Measurements from ENCODE around the gene DCPS. TPM values are rescaled to one million over a fixed set of nuclear protein-coding genes. Genes with fewer than 3 reads are reported as not detected.

Gene DCPS
- total RNA-seq, 1 experiment from 2014 or later: 26.2 TPM

DNA sequence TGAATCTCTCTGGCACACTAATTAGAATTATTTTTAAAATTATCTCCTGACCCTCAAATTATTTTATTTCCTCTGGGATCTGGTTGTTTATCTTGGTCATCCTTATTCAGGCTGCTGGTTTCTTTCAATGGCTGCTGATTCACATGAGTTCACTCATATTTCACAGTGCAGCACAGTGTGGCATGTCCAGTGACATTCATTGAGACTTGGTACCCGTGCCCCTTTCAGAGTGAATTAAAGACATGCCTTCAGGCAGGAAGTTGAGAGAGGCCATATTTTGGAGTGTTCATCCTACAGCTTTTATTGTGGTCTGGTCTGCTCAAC lies 13.5 kb downstream of the DCPS start:
- Mint-ChIP-seq H3K27me3 (ENCODE audit: low read depth) (no peaks in the 10 kb centered on the region), H3K36me3 (peaks cover 23% of the 10 kb centered on the region), H3K4me3 (no peak overlapping the region), H3K27ac (no peak overlapping the region), H3K9me3 (peaks cover 5% of the 10 kb centered on the region; the same call in 1 of the 2 replicates), H3K4me1 (no peaks in the 10 kb centered on the region)
- DNase-seq (ENCODE audit: low spot score): no peak
- ChIA-PET POLR2A (no interaction called here), CTCF (no interaction called here)
- no peak for ATAC-seq
- TF ChIP-seq JUN (CRISPR knock-in tag; IDR thresholded peaks at IDR 0.05): no peak
- no peak for TF ChIP-seq FOXK1 (CRISPR knock-in tag; IDR thresholded peaks at IDR 0.05)
- no peak for TF ChIP-seq RELA (CRISPR knock-in tag; IDR thresholded peaks at IDR 0.05; ENCODE audit: borderline replicate concordance)
- no peak for TF ChIP-seq ZNF219 (CRISPR knock-in tag; IDR thresholded peaks at IDR 0.05; ENCODE audit: borderline replicate concordance)
- TF ChIP-seq ETV6 (CRISPR knock-in tag; IDR thresholded peaks at IDR 0.05): no peak
- no peak for TF ChIP-seq GABPB1 (CRISPR knock-in tag; IDR thresholded peaks at IDR 0.05)
- no peak for TF ChIP-seq ZNF263 (CRISPR knock-in tag; IDR thresholded peaks at IDR 0.05; ENCODE audit: low read depth)
- TF ChIP-seq, protein P1, sequence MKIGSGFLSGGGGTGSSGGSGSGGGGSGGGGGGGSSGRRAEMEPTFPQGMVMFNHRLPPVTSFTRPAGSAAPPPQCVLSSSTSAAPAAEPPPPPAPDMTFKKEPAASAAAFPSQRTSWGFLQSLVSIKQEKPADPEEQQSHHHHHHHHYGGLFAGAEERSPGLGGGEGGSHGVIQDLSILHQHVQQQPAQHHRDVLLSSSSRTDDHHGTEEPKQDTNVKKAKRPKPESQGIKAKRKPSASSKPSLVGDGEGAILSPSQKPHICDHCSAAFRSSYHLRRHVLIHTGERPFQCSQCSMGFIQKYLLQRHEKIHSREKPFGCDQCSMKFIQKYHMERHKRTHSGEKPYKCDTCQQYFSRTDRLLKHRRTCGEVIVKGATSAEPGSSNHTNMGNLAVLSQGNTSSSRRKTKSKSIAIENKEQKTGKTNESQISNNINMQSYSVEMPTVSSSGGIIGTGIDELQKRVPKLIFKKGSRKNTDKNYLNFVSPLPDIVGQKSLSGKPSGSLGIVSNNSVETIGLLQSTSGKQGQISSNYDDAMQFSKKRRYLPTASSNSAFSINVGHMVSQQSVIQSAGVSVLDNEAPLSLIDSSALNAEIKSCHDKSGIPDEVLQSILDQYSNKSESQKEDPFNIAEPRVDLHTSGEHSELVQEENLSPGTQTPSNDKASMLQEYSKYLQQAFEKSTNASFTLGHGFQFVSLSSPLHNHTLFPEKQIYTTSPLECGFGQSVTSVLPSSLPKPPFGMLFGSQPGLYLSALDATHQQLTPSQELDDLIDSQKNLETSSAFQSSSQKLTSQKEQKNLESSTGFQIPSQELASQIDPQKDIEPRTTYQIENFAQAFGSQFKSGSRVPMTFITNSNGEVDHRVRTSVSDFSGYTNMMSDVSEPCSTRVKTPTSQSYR (CRISPR knock-in tag; IDR thresholded peaks at IDR 0.05): no peak
- TF ChIP-seq, protein P2, sequence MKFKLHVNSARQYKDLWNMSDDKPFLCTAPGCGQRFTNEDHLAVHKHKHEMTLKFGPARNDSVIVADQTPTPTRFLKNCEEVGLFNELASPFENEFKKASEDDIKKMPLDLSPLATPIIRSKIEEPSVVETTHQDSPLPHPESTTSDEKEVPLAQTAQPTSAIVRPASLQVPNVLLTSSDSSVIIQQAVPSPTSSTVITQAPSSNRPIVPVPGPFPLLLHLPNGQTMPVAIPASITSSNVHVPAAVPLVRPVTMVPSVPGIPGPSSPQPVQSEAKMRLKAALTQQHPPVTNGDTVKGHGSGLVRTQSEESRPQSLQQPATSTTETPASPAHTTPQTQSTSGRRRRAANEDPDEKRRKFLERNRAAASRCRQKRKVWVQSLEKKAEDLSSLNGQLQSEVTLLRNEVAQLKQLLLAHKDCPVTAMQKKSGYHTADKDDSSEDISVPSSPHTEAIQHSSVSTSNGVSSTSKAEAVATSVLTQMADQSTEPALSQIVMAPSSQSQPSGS (CRISPR knock-in tag; IDR thresholded peaks at IDR 0.05; ENCODE audit: borderline replicate concordance, low read depth): no peak
- TF ChIP-seq, protein P3, sequence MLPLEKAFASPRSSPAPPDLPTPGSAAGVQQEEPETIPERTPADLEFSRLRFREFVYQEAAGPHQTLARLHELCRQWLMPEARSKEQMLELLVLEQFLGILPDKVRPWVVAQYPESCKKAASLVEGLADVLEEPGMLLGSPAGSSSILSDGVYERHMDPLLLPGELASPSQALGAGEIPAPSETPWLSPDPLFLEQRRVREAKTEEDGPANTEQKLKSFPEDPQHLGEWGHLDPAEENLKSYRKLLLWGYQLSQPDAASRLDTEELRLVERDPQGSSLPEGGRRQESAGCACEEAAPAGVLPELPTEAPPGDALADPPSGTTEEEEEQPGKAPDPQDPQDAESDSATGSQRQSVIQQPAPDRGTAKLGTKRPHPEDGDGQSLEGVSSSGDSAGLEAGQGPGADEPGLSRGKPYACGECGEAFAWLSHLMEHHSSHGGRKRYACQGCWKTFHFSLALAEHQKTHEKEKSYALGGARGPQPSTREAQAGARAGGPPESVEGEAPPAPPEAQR (CRISPR knock-in tag; IDR thresholded peaks at IDR 0.05): no peak
- no peak for TF ChIP-seq RORB (CRISPR knock-in tag; IDR thresholded peaks at IDR 0.05)
- no peak for TF ChIP-seq ZNF512 (CRISPR knock-in tag; IDR thresholded peaks at IDR 0.05; ENCODE audit: borderline replicate concordance)
- TF ChIP-seq PRRX2 (CRISPR knock-in tag; IDR thresholded peaks at IDR 0.05): no peak
- TF ChIP-seq, protein P4, sequence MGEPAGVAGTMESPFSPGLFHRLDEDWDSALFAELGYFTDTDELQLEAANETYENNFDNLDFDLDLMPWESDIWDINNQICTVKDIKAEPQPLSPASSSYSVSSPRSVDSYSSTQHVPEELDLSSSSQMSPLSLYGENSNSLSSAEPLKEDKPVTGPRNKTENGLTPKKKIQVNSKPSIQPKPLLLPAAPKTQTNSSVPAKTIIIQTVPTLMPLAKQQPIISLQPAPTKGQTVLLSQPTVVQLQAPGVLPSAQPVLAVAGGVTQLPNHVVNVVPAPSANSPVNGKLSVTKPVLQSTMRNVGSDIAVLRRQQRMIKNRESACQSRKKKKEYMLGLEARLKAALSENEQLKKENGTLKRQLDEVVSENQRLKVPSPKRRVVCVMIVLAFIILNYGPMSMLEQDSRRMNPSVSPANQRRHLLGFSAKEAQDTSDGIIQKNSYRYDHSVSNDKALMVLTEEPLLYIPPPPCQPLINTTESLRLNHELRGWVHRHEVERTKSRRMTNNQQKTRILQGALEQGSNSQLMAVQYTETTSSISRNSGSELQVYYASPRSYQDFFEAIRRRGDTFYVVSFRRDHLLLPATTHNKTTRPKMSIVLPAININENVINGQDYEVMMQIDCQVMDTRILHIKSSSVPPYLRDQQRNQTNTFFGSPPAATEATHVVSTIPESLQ (CRISPR knock-in tag; IDR thresholded peaks at IDR 0.05): no peak
- no peak for TF ChIP-seq NR3C1 (CRISPR knock-in tag; conservative IDR thresholded peaks at IDR 0.05; ENCODE audit: low read depth)
- TF ChIP-seq, protein P5, sequence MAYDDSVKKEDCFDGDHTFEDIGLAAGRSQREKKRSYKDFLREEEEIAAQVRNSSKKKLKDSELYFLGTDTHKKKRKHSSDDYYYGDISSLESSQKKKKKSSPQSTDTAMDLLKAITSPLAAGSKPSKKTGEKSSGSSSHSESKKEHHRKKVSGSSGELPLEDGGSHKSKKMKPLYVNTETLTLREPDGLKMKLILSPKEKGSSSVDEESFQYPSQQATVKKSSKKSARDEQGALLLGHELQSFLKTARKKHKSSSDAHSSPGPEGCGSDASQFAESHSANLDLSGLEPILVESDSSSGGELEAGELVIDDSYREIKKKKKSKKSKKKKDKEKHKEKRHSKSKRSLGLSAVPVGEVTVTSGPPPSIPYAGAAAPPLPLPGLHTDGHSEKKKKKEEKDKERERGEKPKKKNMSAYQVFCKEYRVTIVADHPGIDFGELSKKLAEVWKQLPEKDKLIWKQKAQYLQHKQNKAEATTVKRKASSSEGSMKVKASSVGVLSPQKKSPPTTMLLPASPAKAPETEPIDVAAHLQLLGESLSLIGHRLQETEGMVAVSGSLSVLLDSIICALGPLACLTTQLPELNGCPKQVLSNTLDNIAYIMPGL (CRISPR knock-in tag; IDR thresholded peaks at IDR 0.05): no peak
- no peak for TF ChIP-seq GTF2I (CRISPR knock-in tag; conservative IDR thresholded peaks at IDR 0.05)
- TF ChIP-seq ATF1 (CRISPR knock-in tag; IDR thresholded peaks at IDR 0.05): no peak
- TF ChIP-seq CBFB (CRISPR knock-in tag; IDR thresholded peaks at IDR 0.05; ENCODE audit: low read depth): no peak
